ENCODE results near the gene PREX1.

The PREX1 gene

DNA sequence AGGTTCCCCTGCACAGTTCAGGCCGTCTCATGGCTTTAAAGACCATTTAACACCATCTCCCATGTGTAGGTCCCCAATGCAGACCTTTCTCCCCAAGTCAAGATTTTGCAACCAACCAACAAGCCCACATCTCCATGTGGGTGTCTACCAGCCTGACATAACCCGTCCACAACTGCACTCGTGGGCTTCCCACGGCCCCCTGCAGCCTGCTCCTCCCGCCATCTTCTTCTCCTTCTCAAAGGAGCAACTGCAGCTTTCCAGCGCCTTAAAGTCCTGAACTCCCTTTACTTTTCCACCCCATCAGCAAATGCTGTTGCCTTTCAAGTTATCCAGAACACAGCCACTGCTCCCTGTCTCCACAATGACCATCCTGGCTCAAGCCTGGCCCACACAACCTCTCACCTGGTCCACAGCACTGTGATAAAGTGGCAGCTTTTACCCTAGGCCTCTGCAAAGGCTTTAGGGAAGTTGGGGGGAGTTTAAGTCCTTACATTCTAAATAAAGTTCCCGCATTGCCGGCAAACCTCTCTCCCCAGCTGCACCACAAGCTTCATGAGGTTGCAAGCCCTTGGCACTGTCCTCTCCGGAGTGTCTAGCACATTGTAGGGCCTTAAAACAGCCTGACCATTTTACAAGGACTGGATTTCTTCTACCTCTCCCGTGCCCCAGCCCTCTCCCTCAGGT lies 140.5 kb downstream of the PREX1 start:
- DNase-seq = no peak
- no peak overlapping the region for H2BK5ac ChIP-seq (ENCODE audit: low read depth, low read length, poor library complexity, severe bottlenecking)
- peak overlapping the region in 1 of 2 experiments; percentile 18 for H3K18ac ChIP-seq (ENCODE audit: low read depth in 1 of 2, low read length in 2 of 2)
- no peak overlapping the region for H2AK5ac ChIP-seq (ENCODE audit: low read length, severe bottlenecking)
- H2BK12ac ChIP-seq (ENCODE audit: low read length in 2 of 2) = no peak overlapping the region
- 88% methylated on average over 10 of the region's 10 CpGs for WGBS
- H3K36me3 ChIP-seq (ENCODE audit: control insufficient read depth in 1 of 2, insufficient read depth in 2 of 2, low read depth in 1 of 2, low read length in 2 of 2) = peaks cover 0 to 16% of the 10 kb centered on the region in 2 experiments
- no peaks in the 10 kb centered on the region for H3K79me1 ChIP-seq (replicated peaks; ENCODE audit: low read length, poor library complexity, severe bottlenecking)
- no peak overlapping the region for H3K27ac ChIP-seq (ENCODE audit: low read length, poor library complexity, severe bottlenecking)
- no peak overlapping the region for H2BK120ac ChIP-seq (ENCODE audit: low read depth, low read length)
- H3K9me3 ChIP-seq (ENCODE audit: control insufficient read depth, low read length) = no peaks in the 10 kb centered on the region
- H4K8ac ChIP-seq (ENCODE audit: low read length) = no peak overlapping the region
- no peak overlapping the region for H3K23ac ChIP-seq (ENCODE audit: low read length in 2 of 2)
- no peak overlapping the region for H3K4me3 ChIP-seq (ENCODE audit: insufficient read depth in 1 of 2, low read depth in 1 of 2, low read length in 2 of 2)
- no peak overlapping the region for H3K14ac ChIP-seq (ENCODE audit: low read length in 2 of 2)
- peaks cover 0 to 9% of the 10 kb centered on the region in 2 experiments for H3K27me3 ChIP-seq (ENCODE audit: control insufficient read depth in 1 of 2, insufficient read depth in 1 of 2, low read length in 2 of 2)
- no peak overlapping the region for H2BK15ac ChIP-seq (ENCODE audit: low read depth, poor library complexity, severe bottlenecking)
- H3K9ac ChIP-seq (ENCODE audit: low read length) = no peak overlapping the region
- H3K4ac ChIP-seq (ENCODE audit: low read depth in 1 of 2, low read length in 2 of 2) = no peak overlapping the region
- H3K4me1 ChIP-seq (ENCODE audit: control insufficient read depth, insufficient read depth, low read depth, low read length) = peaks cover 22% of the 10 kb centered on the region
- H2AFZ ChIP-seq (ENCODE audit: low read depth, low read length) = no peak overlapping the region
- no peak overlapping the region for H3K4me2 ChIP-seq (ENCODE audit: low read length, poor library complexity, severe bottlenecking)
- H4K91ac ChIP-seq (ENCODE audit: low read length) = no peak overlapping the region

GRCh38 chr20:48686238-48687116 lies 141.3 kb downstream of the PREX1 start:
- H3K36me3 ChIP-seq (ENCODE audit: control insufficient read depth in 1 of 2, insufficient read depth in 2 of 2, low read depth in 1 of 2, low read length in 2 of 2) = peaks cover 0 to 16% of the 10 kb centered on the region in 2 experiments
- H3K27me3 ChIP-seq (ENCODE audit: control insufficient read depth in 1 of 2, insufficient read depth in 1 of 2, low read length in 2 of 2) = peaks cover 0 to 6% of the 10 kb centered on the region in 2 experiments
- H3K4ac ChIP-seq (ENCODE audit: low read depth in 1 of 2, low read length in 2 of 2) = no peak overlapping the region
- WGBS = 66% methylated on average over 18 of the region's 19 CpGs
- H3K79me1 ChIP-seq (replicated peaks; ENCODE audit: low read length, poor library complexity, severe bottlenecking) = no peaks in the 10 kb centered on the region
- H4K8ac ChIP-seq (ENCODE audit: low read length) = peak overlapping the region; percentile 12
- no peak overlapping the region for H2AK5ac ChIP-seq (ENCODE audit: low read length, severe bottlenecking)
- no peak overlapping the region for H3K27ac ChIP-seq (ENCODE audit: low read length, poor library complexity, severe bottlenecking)
- H3K4me2 ChIP-seq (ENCODE audit: low read length, poor library complexity, severe bottlenecking) = no peak overlapping the region
- no peak overlapping the region for H3K23ac ChIP-seq (ENCODE audit: low read length in 2 of 2)
- H2BK5ac ChIP-seq (ENCODE audit: low read depth, low read length, poor library complexity, severe bottlenecking) = no peak overlapping the region
- no peak overlapping the region for H3K9ac ChIP-seq (ENCODE audit: low read length)
- no peaks in the 10 kb centered on the region for H3K9me3 ChIP-seq (ENCODE audit: control insufficient read depth, low read length)
- no peak overlapping the region for H3K18ac ChIP-seq (ENCODE audit: low read depth in 1 of 2, low read length in 2 of 2)
- peaks cover 24% of the 10 kb centered on the region for H3K4me1 ChIP-seq (ENCODE audit: control insufficient read depth, insufficient read depth, low read depth, low read length)
- H4K91ac ChIP-seq (ENCODE audit: low read length) = no peak overlapping the region
- DNase-seq = no peak
- H2BK15ac ChIP-seq (ENCODE audit: low read depth, poor library complexity, severe bottlenecking) = no peak overlapping the region
- H3K14ac ChIP-seq (ENCODE audit: low read length in 2 of 2) = peak overlapping the region in 1 of 2 experiments; percentile 68
- peak overlapping the region; percentile 22 for H2BK120ac ChIP-seq (ENCODE audit: low read depth, low read length)
- H2AFZ ChIP-seq (ENCODE audit: low read depth, low read length) = no peak overlapping the region
- H3K4me3 ChIP-seq (ENCODE audit: insufficient read depth in 1 of 2, low read depth in 1 of 2, low read length in 2 of 2) = no peak overlapping the region
- H2BK12ac ChIP-seq (ENCODE audit: low read length in 2 of 2) = no peak overlapping the region

DNA sequence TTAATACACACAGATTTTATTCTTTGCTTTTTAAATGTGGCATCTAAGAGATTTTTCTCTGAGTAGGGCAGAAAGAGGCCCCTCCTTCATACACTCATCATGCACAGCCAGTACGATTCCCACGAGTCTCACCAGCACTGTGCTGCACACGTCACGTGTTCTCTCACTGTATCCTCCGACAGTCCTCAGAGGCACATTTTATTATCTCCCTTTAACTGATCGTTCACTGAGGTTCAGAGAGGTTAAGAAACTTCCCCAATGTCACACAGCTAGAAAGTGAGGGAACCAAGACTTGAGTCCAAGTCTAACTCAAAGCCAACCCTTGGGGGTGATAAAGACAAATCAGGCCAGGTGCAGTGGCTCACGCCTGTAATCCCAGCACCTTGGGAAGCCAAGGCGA lies 142.5 kb downstream of the PREX1 start:
- H3K9me3 ChIP-seq (ENCODE audit: control insufficient read depth, low read length) = no peaks in the 10 kb centered on the region
- H3K4me3 ChIP-seq (ENCODE audit: insufficient read depth in 1 of 2, low read depth in 1 of 2, low read length in 2 of 2) = no peak overlapping the region
- H2BK5ac ChIP-seq (ENCODE audit: low read depth, low read length, poor library complexity, severe bottlenecking) = no peak overlapping the region
- no peak overlapping the region for H2BK120ac ChIP-seq (ENCODE audit: low read depth, low read length)
- no peak overlapping the region for H3K9ac ChIP-seq (ENCODE audit: low read length)
- peaks cover 24% of the 10 kb centered on the region for H3K4me1 ChIP-seq (ENCODE audit: control insufficient read depth, insufficient read depth, low read depth, low read length)
- no peak overlapping the region for H3K18ac ChIP-seq (ENCODE audit: low read depth in 1 of 2, low read length in 2 of 2)
- H2BK12ac ChIP-seq (ENCODE audit: low read length in 2 of 2) = no peak overlapping the region
- 81% methylated on average over 8 of the region's 8 CpGs for WGBS
- no peak overlapping the region for H4K91ac ChIP-seq (ENCODE audit: low read length)
- H3K4ac ChIP-seq (ENCODE audit: low read depth in 1 of 2, low read length in 2 of 2) = no peak overlapping the region
- H2AK5ac ChIP-seq (ENCODE audit: low read length, severe bottlenecking) = no peak overlapping the region
- no peak overlapping the region for H3K4me2 ChIP-seq (ENCODE audit: low read length, poor library complexity, severe bottlenecking)
- no peak overlapping the region for H4K8ac ChIP-seq (ENCODE audit: low read length)
- H2BK15ac ChIP-seq (ENCODE audit: low read depth, poor library complexity, severe bottlenecking) = no peak overlapping the region
- no peak overlapping the region for H3K27ac ChIP-seq (ENCODE audit: low read length, poor library complexity, severe bottlenecking)
- H3K36me3 ChIP-seq (ENCODE audit: control insufficient read depth in 1 of 2, insufficient read depth in 2 of 2, low read depth in 1 of 2, low read length in 2 of 2) = peaks cover 0 to 11% of the 10 kb centered on the region in 2 experiments
- H3K14ac ChIP-seq (ENCODE audit: low read length in 2 of 2) = no peak overlapping the region
- no peak overlapping the region for H3K23ac ChIP-seq (ENCODE audit: low read length in 2 of 2)
- no peak overlapping the region for H2AFZ ChIP-seq (ENCODE audit: low read depth, low read length)
- H3K27me3 ChIP-seq (ENCODE audit: control insufficient read depth in 1 of 2, insufficient read depth in 1 of 2, low read length in 2 of 2) = peaks cover 0 to 2% of the 10 kb centered on the region in 2 experiments
- DNase-seq = no peak
- H3K79me1 ChIP-seq (replicated peaks; ENCODE audit: low read length, poor library complexity, severe bottlenecking) = no peaks in the 10 kb centered on the region

DNA sequence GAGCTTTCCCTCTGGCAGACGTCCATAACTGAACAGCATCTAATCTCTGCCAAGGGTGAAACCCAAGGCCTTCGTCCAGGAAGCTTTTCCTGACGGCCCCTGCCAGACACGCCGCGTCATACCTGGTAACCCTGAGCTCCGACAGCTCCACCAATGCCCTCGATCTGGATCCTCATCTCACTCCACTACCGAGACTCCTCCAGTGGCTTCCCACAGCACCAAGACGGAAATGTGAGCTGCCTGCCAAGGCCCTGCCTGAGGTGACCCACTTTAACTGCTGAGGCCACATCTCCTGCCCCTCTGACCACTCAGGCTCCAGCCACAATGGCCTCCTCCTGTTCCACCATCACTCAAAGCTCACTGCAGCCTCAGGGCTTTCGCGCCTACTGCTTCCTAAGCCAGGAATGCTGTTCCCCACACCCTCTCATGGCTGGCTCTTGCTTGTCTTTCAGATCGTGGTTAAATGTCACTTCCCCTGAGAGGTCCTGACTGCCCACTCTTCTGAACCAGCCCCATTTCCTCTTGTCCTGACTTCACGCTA lies 143.2 kb downstream of the PREX1 start:
- H3K27ac ChIP-seq (ENCODE audit: low read length, poor library complexity, severe bottlenecking) = no peak overlapping the region
- peaks cover 0 to 13% of the 10 kb centered on the region in 2 experiments for H3K36me3 ChIP-seq (ENCODE audit: control insufficient read depth in 1 of 2, insufficient read depth in 2 of 2, low read depth in 1 of 2, low read length in 2 of 2)
- no peak overlapping the region for H3K9ac ChIP-seq (ENCODE audit: low read length)
- no peak overlapping the region for H2AK5ac ChIP-seq (ENCODE audit: low read length, severe bottlenecking)
- WGBS = 81% methylated on average over 14 of the region's 14 CpGs
- H3K79me1 ChIP-seq (replicated peaks; ENCODE audit: low read length, poor library complexity, severe bottlenecking) = no peaks in the 10 kb centered on the region
- H3K27me3 ChIP-seq (ENCODE audit: control insufficient read depth in 1 of 2, insufficient read depth in 1 of 2, low read length in 2 of 2) = peaks cover 0 to 2% of the 10 kb centered on the region in 2 experiments
- peak overlapping the region; percentile 44 for H4K91ac ChIP-seq (ENCODE audit: low read length)
- H2BK12ac ChIP-seq (ENCODE audit: low read length in 2 of 2) = peak overlapping the region; percentile 31 to 33
- peaks cover 24% of the 10 kb centered on the region for H3K4me1 ChIP-seq (ENCODE audit: control insufficient read depth, insufficient read depth, low read depth, low read length)
- H3K9me3 ChIP-seq (ENCODE audit: control insufficient read depth, low read length) = no peaks in the 10 kb centered on the region
- H2AFZ ChIP-seq (ENCODE audit: low read depth, low read length) = no peak overlapping the region
- H3K4me3 ChIP-seq (ENCODE audit: insufficient read depth in 1 of 2, low read depth in 1 of 2, low read length in 2 of 2) = no peak overlapping the region
- H3K18ac ChIP-seq (ENCODE audit: low read depth in 1 of 2, low read length in 2 of 2) = peak overlapping the region; percentile 31 to 35
- no peak overlapping the region for H2BK120ac ChIP-seq (ENCODE audit: low read depth, low read length)
- no peak overlapping the region for H2BK5ac ChIP-seq (ENCODE audit: low read depth, low read length, poor library complexity, severe bottlenecking)
- peak overlapping the region in 1 of 2 experiments; percentile 13 for H3K4ac ChIP-seq (ENCODE audit: low read depth in 1 of 2, low read length in 2 of 2)
- H3K4me2 ChIP-seq (ENCODE audit: low read length, poor library complexity, severe bottlenecking) = no peak overlapping the region
- DNase-seq = no peak
- H4K8ac ChIP-seq (ENCODE audit: low read length) = no peak overlapping the region
- H3K14ac ChIP-seq (ENCODE audit: low read length in 2 of 2) = no peak overlapping the region
- no peak overlapping the region for H3K23ac ChIP-seq (ENCODE audit: low read length in 2 of 2)
- peak overlapping the region; percentile 2 for H2BK15ac ChIP-seq (ENCODE audit: low read depth, poor library complexity, severe bottlenecking)
